HL-60 (cell line): ENCODE results near the gene UGGT1.

Experiments
- DNase-seq, 2 experiments: peaks; one replicate each; pipeline ENCODE4 v3.0.0-alpha.2; 2010 to 2020; ENCODE audit warnings: low read depth in 1 of 2, low spot score in 1 of 2
- H3K27ac ChIP-seq: fragments of 250-450 bp; sonication (Bioruptor Pico); replicated peaks from 2 replicates; pipeline ENCODE4 v1.5.1; 2020; ENCODE audit warnings: mild to moderate bottlenecking, moderate library complexity
- H3K27me3 ChIP-seq: fragments of 250-450 bp; sonication (Bioruptor Pico); 2 replicates; pipeline ENCODE4 v1.5.1; 2021; ENCODE audit warnings: mild to moderate bottlenecking, moderate library complexity; ENCODE audit not compliant: insufficient read depth, poor library complexity, severe bottlenecking
- H3K4me3 ChIP-seq: replicated peaks from 2 replicates; pipeline ENCODE4 v1.5.1; 2011; ENCODE audit warnings: mild to moderate bottlenecking, control low read depth, low read length; ENCODE audit not compliant: insufficient read depth
- CTCF ChIP-seq: IDR thresholded peaks from one replicate; pipeline ENCODE4 v1.5.1; 2011; ENCODE audit warnings: low read length, control low read depth, inconsistent platforms; ENCODE audit not compliant: insufficient read depth
- GABPA ChIP-seq: IDR thresholded peaks from 2 replicates; pipeline ENCODE4 v1.6.1; 2012; ENCODE audit warnings: low read depth
- POLR2AphosphoS5 ChIP-seq: IDR thresholded peaks from 2 replicates; pipeline ENCODE4 v1.6.1; 2012; ENCODE audit warnings: low read depth
- SPI1 ChIP-seq: IDR thresholded peaks from 2 replicates; pipeline ENCODE4 v1.6.1; 2012; ENCODE audit warnings: low read depth, mild to moderate bottlenecking, borderline replicate concordance
- TF ChIP-seq, protein P1 (sequence below): IDR thresholded peaks from 2 replicates; pipeline ENCODE4 v1.6.1; 2012; ENCODE audit warnings: low read depth; ENCODE audit not compliant: insufficient replicate concordance

Gene UGGT1

DNA sequence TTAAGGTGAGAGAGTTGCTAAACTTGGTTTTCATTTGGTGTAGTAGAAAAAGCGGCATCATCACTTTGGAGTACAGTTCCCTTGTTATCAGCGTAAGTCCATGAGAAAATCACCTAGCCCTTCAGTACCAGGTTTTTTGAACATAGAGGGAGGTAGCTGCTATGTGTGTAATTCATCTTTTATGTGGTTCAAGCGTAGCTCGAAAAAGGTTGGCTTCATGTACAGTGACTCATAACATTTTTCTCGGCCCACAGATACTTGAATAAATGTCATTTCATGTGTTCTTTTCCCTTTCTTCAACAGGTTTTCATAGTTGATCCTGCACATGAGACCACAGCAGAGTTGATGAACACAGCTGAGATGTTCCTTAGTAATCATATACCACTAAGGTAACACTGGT lies 43.6 kb downstream of the UGGT1 start:
- DNase-seq, result no peak
- Histone ChIP-seq H3K4me3 (no peak overlapping the region), H3K27me3 (no peaks in the 10 kb centered on the region), H3K27ac (no peak overlapping the region)
- TF ChIP-seq CTCF, result no peak
- TF ChIP-seq, protein P1, sequence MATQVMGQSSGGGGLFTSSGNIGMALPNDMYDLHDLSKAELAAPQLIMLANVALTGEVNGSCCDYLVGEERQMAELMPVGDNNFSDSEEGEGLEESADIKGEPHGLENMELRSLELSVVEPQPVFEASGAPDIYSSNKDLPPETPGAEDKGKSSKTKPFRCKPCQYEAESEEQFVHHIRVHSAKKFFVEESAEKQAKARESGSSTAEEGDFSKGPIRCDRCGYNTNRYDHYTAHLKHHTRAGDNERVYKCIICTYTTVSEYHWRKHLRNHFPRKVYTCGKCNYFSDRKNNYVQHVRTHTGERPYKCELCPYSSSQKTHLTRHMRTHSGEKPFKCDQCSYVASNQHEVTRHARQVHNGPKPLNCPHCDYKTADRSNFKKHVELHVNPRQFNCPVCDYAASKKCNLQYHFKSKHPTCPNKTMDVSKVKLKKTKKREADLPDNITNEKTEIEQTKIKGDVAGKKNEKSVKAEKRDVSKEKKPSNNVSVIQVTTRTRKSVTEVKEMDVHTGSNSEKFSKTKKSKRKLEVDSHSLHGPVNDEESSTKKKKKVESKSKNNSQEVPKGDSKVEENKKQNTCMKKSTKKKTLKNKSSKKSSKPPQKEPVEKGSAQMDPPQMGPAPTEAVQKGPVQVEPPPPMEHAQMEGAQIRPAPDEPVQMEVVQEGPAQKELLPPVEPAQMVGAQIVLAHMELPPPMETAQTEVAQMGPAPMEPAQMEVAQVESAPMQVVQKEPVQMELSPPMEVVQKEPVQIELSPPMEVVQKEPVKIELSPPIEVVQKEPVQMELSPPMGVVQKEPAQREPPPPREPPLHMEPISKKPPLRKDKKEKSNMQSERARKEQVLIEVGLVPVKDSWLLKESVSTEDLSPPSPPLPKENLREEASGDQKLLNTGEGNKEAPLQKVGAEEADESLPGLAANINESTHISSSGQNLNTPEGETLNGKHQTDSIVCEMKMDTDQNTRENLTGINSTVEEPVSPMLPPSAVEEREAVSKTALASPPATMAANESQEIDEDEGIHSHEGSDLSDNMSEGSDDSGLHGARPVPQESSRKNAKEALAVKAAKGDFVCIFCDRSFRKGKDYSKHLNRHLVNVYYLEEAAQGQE, result no peak
- TF ChIP-seq POLR2AphosphoS5, result no peak
- no peak for TF ChIP-seq GABPA

DNA sequence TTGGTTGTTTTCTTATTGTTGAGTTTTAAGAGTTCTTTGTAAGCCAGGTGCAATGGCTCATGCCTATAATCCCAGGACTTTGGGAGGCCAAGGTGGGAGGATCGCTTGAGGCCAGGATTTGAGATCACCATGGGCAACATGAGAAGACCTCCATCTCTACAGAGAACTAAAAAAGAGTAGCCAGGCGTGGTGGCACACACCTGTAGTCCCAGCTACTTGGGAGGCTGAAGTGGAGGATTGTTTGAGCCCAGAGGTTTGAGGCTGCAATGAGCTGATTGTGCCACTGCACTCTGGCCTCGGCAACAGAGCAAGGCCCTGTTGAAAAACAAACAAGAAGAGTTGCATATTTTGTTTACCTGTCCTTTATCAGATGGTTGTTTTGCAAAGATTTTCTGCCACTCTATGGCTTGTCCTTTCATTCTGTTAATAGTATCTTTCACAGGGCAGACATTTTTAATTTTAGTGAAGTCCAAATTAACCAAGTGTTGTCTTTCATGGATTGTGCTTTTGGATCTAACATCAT lies 46.2 kb downstream of the UGGT1 start:
- TF ChIP-seq POLR2AphosphoS5 (no peak), SPI1 (no peak), GABPA (no peak), CTCF (no peak)
- TF ChIP-seq, protein P1, result no peak
- Histone ChIP-seq H3K27ac (no peak overlapping the region; the same call in 1 of the 2 replicates), H3K27me3 (no peaks in the 10 kb centered on the region), H3K4me3 (no peak overlapping the region)
- no peak for DNase-seq

DNA sequence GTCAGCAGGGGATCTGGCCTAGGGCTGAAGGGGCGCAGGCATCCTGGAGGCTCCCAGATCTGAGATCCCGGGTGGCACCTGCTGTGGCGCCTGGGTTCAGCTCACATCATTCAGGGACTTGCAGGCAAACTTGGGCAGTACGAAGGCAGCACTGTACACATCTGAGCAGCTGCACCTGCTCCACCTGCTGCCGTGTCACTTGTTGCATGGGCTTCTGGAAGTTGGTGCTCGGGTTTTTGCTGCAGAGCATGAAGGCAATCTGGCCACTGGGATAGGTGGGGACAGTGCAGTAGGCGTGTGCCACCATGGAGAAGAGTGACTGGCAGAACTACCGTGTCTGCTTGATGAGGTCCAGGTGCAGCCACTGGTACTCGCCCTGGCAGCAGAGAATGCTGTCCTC lies 48.6 kb downstream of the UGGT1 start:
- Histone ChIP-seq H3K27me3 (no peaks in the 10 kb centered on the region), H3K27ac (no peak overlapping the region), H3K4me3 (no peak overlapping the region)
- DNase-seq, result no peak
- no peak for TF ChIP-seq POLR2AphosphoS5
- TF ChIP-seq, protein P1, result no peak
- TF ChIP-seq GABPA, result no peak
- no peak for TF ChIP-seq SPI1
- TF ChIP-seq CTCF, result no peak
